ENCODE data around the gene SNRNP25.

The SNRNP25 gene

DNA sequence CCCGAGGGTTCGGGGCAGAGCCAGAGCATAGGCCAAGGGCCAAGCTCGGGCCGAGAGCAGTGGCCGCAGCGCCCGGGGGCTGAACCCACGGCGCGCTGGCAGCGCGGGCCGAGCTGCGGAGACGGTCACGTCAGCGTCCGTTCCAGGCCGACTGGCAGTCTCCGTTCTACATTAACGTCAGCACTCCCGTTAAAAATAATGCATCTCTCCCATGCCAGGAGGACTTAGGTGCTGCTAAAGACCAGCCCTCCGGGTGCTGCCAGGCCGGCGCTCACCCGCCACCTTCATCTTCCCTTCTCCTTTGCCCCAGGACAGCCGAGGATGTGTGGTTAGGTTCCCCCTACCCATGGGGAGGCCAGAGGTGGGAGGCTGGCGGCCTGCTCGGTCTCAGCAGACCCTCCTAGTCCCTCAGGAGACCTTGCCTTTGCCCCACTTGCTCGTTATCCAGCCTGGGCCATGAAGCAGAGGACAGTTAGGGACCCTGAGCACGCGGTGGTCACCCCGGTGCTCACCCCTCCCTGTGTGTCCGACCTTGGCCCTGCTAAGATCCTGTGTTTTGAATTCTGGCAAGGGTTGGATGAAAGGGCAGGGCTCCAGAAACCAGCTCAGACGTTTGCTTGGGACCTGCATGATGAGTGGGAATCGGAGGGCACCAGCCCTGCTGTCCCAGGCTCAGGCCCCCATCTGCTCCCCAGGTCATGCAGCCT, 25.0 kb downstream of the SNRNP25 start:
- DNase-seq, result no peak

- DNase-seq, result no peak
Observed at GRCh38 chr16:79151-80054, 25.8 kb downstream of the SNRNP25 start.

DNA sequence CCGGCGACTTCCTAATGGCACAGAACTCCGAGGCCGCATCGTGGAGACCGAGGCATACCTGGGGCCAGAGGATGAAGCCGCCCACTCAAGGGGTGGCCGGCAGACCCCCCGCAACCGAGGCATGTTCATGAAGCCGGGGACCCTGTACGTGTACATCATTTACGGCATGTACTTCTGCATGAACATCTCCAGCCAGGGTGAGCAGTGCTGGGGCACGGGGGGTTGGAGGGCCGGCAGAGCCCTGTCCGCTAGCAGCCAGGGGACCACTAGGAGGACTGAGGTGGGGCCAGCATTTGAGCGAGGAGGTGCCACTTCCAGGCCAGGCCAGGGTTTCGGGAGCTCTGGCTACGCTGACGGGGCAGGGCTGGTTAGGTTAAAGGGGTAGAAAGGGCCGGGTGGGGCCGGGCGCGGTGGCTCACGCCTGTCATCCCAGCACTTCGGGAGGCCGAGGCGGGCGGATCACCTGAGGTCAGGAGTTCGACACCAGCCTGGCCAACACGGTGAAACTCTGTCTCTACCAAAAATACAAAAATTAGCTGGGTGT, 29.5 kb downstream of the SNRNP25 start:
- no peak for DNase-seq

DNA sequence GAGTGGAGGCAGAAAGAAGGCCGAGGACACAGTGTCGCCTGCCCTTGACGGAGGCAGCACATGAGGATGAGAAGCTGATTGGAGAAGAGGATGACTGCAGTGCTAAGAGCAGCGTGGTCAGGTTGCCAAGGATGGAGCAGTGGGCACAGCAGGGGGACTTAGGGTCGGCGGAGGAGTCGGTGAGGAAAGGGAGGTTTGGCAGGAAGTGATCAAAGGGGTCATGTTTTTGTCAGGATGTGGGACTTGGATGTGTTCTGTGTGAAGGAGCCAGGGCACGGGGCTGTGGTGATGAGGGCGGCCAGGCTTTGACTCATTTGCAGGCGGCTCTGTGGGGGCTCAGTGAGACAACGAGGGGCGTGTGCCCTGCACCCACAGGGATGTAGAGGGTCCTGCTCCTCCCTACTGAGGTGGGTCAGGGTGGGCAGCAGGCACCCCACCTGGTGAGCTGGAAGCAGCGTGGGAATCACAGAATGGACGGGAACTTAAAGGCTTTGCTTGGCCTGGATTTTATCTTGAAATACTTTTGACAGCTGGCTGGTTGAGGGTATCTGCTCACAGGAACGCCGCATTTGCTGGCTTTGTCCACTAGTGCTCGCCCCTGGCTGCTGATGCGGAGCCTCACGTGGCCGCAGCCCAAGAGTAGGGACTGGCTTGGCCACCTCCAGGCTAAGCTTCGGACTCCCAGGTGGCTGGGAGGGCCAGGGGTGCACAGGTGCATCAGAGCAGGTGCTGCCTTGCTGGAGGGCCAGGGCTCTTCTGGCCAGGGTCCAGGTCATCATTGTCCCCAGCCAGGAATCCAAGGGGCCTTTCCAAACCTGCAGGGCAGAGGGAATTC, 30.4 kb downstream of the SNRNP25 start:
- no peak for DNase-seq

- peak; percentile 62 for DNase-seq
Observed at GRCh38 chr16:84718-85406, 31.2 kb downstream of the SNRNP25 start.

- DNase-seq, result no peak
Observed at GRCh38 chr16:85407-85782, 31.8 kb downstream of the SNRNP25 start.

- DNase-seq, result no peak
Observed at GRCh38 chr16:85865-86264, 32.2 kb downstream of the SNRNP25 start.

DNA sequence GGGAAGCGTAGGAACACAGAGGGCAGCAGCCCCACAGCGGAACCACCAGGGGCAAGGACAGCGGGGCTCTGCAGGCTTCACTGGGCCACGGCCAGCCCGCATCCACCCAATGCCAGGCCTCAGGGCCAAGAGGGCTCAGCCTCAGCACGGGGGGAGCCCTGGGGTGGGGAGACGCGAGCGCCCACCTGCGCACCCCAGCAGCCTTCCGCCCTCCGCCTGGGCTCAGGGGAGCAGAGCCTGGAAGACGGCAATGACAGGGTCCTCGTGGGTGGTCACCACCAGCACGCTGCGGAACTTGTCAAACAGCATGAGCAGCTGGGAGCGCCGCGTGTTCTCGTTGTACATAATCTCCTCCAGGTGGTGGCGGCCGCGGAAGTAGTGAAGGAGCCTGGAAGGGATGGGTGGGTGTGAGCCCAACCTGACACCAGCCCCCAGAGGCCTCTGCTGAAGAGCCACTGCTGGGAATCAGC, 32.9 kb downstream of the SNRNP25 start:
- DNase-seq, result no peak

- DNase-seq, result no peak
Observed at GRCh38 chr16:88613-89012, 35.0 kb downstream of the SNRNP25 start.

DNA sequence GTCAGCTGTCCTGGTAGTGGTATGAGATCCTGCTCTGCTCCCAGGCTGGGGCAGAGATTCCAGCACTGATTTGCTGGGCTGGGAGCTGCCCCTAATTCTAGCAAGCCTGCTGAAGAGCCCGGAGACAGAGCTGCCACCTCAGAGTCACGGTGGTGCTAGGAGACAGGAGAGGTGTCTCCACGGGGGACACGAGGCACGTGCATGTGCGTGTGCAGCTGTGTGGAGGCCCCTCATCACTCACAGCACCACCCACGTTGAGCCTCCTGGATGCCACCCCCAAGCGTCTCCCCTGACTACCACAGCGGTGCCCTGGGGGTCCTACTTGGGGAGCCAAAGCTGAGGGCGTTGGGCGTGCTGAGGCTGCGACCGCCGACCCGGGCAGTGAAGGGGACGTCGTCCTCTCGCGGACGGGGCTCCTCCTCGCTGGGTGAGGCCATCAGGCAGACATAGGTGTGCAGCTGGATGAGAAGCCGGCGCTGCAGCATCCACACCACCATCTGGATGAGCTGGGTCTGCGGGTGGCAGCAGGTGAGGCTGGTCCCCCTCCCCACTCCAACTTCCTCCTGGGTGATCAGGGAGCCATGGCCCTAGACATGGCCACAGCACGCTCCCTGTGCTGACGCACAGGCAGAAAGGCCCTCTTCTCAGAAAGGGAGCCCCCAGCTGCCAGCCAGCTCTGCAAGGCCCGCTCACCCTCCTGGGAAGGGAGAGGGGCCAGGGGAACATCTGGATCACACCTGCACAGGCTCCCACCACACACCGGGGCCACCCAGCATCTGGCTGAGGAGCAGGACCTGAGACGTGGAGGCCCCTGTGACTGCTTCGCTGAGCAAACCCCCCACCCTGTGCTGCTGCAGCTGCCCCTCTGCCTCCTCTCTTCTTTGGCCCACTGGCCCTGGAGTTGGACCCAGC, 36.0 kb downstream of the SNRNP25 start:
- no peak for DNase-seq

GRCh38 chr16:91484-91883, 37.9 kb downstream of the SNRNP25 start:
- DNase-seq, result no peak

DNA sequence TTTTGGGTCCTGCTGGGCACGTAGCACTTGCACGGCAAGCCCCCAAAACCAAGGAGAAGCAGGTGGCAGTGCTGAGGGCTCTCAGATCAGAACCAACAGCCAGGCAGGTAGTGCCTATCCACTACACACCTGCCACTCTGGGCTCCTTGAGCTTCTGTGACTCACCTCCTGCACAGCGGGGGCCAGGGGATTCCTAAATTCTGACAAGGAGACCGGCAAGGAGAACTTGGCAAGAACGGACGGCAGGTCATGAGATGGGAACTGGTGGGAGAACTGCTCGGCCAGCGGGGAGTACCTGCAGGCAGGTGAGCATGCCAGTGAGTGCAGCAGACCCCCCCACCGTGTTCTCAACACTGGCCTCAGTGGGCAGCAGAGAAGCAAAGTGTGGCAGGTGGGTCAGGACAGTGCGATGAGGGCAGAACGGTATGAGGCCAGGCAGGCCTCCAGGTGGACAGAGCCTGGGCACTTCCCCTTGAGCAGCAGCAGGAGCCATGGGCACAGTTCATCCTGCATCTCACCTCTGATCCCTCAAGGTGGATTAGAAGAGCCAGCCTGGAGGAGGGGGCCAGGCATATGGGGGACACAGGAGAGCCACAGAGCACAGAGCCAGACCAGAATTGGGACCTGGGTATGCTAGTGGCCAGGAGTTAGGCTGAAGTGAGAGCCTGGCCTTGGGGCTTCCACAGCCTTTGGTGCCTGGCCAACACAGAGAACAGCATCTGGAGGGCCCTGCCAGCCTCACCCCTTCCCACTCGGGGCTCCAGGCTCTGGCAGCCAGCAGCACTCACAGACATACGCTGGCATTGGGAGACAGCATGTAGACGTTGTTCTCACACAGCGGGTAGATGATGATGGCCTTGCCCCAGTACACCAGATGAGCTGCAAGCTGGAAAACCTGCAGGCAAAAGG, 39.1 kb downstream of the SNRNP25 start:
- no peak for DNase-seq

DNA sequence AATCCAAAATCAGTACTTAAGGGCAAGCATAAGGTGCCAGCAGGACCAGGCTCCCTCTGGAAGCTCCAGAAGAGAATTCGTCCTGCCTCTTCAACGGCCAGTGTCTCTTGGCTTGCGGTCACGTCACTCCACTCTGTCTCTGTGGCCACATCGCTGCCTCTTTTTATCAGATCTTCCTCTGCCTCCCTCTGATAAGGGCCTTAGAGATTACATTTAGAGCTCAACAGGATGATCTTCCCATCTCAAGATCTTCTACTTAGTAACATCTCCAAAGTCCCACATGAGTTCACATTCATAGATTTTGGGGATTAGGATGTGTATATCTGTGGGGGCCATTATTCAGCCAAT, 41.3 kb downstream of the SNRNP25 start:
- DNase-seq, result no peak

GRCh38 chr16:96935-97381, 43.3 kb downstream of the SNRNP25 start:
- DNase-seq, result peak; percentile 26

GRCh38 chr16:97822-98221, 44.2 kb downstream of the SNRNP25 start:
- no peak for DNase-seq

- no peak for DNase-seq
Observed at GRCh38 chr16:100989-101388, 47.4 kb downstream of the SNRNP25 start.

DNA sequence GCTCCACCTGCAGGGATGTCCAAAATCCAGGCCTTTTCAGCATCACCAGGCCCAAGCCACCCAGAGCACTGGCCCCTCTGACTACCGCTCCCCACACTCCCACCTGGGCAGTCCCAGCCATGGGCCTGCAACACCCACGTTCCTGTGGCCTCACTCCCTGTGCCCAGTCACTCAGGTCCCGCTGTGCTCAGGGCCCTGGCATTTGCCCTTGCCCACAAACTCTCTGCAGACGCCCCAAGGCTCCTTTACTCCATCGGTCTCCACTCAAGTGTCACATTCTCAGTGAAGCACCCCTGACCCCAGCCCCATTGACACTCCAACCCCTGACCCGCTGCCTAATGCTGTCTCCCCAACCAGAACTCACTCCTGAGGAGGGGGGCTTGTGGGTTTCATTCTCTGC, 48.0 kb downstream of the SNRNP25 start:
- DNase-seq, result no peak

GRCh38 chr16:102060-102855, 48.6 kb downstream of the SNRNP25 start:
- DNase-seq, result no peak

GRCh38 chr16:104355-104754, 50.7 kb downstream of the SNRNP25 start:
- DNase-seq, result no peak
